Stimulated activated CD4-positive, alpha-beta T cell treated with anti-CD3 and anti-CD28 coated beads, Interleukin-1b, Interleukin-23, amount 100 ng/mL, for 24 hours (primary cell): ENCODE data around the gene TRIM39.
"Not testable (repeated sequence)": the region's sequence is repeated elsewhere in the genome, so short reads cannot be mapped to it uniquely, and the experiment has no call there.

ENCODE experiments used
- DNase-seq, 4 experiments: peaks; one replicate each; pipeline ENCODE4 v3.0.0-alpha.2; 2020; ENCODE audit warnings: low read depth in 4 of 4, low spot score in 1 of 4

TRIM39 gene

GRCh38 chr6:30326526-30327231, at the start of gene TRIM39:
TRIM39 (plus strand) TSS chr6:30326927; CDS start chr6:30329318, 2,391 bp downstream.
- peak; percentile 67 to 81 (median 78) for DNase-seq

- not testable (repeated sequence) for DNase-seq
Observed at GRCh38 chr6:30280988-30281387, 45.7 kb upstream of the TRIM39 start.

GRCh38 chr6:30282522-30282921, 44.2 kb upstream of the TRIM39 start:
- no peak for DNase-seq

GRCh38 chr6:30283761-30284160, 43.0 kb upstream of the TRIM39 start:
- DNase-seq: no peak

- no peak for DNase-seq
Observed at GRCh38 chr6:30287139-30287538, 39.6 kb upstream of the TRIM39 start.

GRCh38 chr6:30295837-30296236, 30.9 kb upstream of the TRIM39 start:
- no peak for DNase-seq

GRCh38 chr6:30304002-30304401, 22.7 kb upstream of the TRIM39 start:
- DNase-seq: no peak

- DNase-seq: no peak
Observed at GRCh38 chr6:30311101-30311500, 15.6 kb upstream of the TRIM39 start.

- no peak for DNase-seq
Observed at GRCh38 chr6:30311671-30312070, 15.1 kb upstream of the TRIM39 start.

- no peak for DNase-seq
Observed at GRCh38 chr6:30312266-30312665, 14.5 kb upstream of the TRIM39 start.

GRCh38 chr6:30312676-30313321, 13.9 kb upstream of the TRIM39 start:
- no peak for DNase-seq

GRCh38 chr6:30315156-30315555, 11.6 kb upstream of the TRIM39 start:
- no peak for DNase-seq

GRCh38 chr6:30317913-30318589, 8.7 kb upstream of the TRIM39 start:
- no peak for DNase-seq

GRCh38 chr6:30319146-30319835, 7.4 kb upstream of the TRIM39 start:
- no peak for DNase-seq

GRCh38 chr6:30321692-30322388, 4.9 kb upstream of the TRIM39 start:
- no peak for DNase-seq

GRCh38 chr6:30322527-30323501, 3.9 kb upstream of the TRIM39 start:
- peak in 1 of 4 experiments; percentile 4 for DNase-seq

- no peak for DNase-seq
Observed at GRCh38 chr6:30323806-30324205, 2.9 kb upstream of the TRIM39 start.

- peak in 2 of 4 experiments; percentile 74 to 86 for DNase-seq
Observed at GRCh38 chr6:30325150-30325872, 1.4 kb upstream of the TRIM39 start.

- peak; percentile 46 to 77 (median 61) for DNase-seq
Observed at GRCh38 chr6:30325873-30326525, 728 bp upstream of the TRIM39 start.
